Pancreas (tissue), 10 donors: Measurements from ENCODE around the gene KPNA1. TPM values are rescaled to one million over a fixed set of nuclear protein-coding genes. Genes with fewer than 3 reads are reported as not detected.

ENCODE experiments used
- ATAC-seq, 4 donors: fragments of 200-7000 bp; cut with Tn5 transposase; one replicate each; pipeline versions ENCODE4 v1.8.0 to v1.9.1; 2020; ENCODE audit warnings: mild to moderate bottlenecking in 4 of 4, moderate library complexity in 4 of 4
- DNase-seq, 6 donors: peaks; one replicate each; pipeline ENCODE4 v3.0.0-alpha.2; 2020
- FAIRE-seq: peaks from 2 replicates; lab custom pipeline; 2012; peaks lifted over from hg19 to GRCh38; lab: Jason Lieb, UNC
- H3K27ac ChIP-seq, 4 donors: fragments of 200-600 bp; sonication (generic); 1 replicate in 3 of 4; 2 replicates in 1 of 4; pipeline versions ENCODE4 v1.5.0 to v1.8.0; 2020
- H3K27me3 ChIP-seq, 4 donors: fragments of 200-600 bp; one replicate each; pipeline ENCODE4 v1.8.0; 2021
- H3K36me3 ChIP-seq, 3 donors: fragments of 200-600 bp; sonication (generic) in 1 of 3; one replicate each; pipeline versions ENCODE4 v1.5.0 to v1.8.0; 2020 to 2021
- H3K4me1 ChIP-seq, 3 donors: fragments of 200-600 bp; one replicate each; pipeline ENCODE4 v1.8.0; 2021
- H3K4me3 ChIP-seq, 4 donors: fragments of 200-600 bp; sonication (generic) in 2 of 4; one replicate each; pipeline versions ENCODE4 v1.5.0 to v1.8.0; 2020 to 2021
- H3K9me3 ChIP-seq, 4 donors: fragments of 200-600 bp; one replicate each; pipeline ENCODE4 v1.8.0; 2021
- CTCF ChIP-seq, 4 donors: fragments of 200-600 bp; sonication (generic) in 3 of 4; IDR thresholded peaks; one replicate each; pipeline versions ENCODE4 v1.5.0 to v1.8.0; 2021; ENCODE audit warnings: antibody characterized with exemption in 4 of 4
- WGBS, 2 donors: extraction: QIAGEN DNeasy Blood & Tissue Kit; methylation state at CpG; one replicate each; pipeline ENCODE4 v1.1.7; 2013; 5-methylcytosine and 5-hydroxymethylcytosine counted together
- intact Hi-C, 3 donors: fragments of 100-400 bp; cut with DNase I; formaldehyde crosslinking; loops; one replicate each; pipeline versions ENCODE4 v1.11.1 to v1.14.2; 2022
- polyA plus RNA-seq, 2 donors: library from polyadenylated mRNA; stranded (reverse); fragments of 200-250 nt; gene quantifications; one replicate each; pipeline ENCODE4 v1.2.3, GENCODE V29; 2013
- total RNA-seq, 6 donors: library from RNA; stranded (reverse); fragmentation: NEBNext Ultra II Directional in 4 of 6; extraction: Animal tissue kit (Norgen Biotek cat#: 25700) in 4 of 6; gene quantifications; one replicate each; pipeline versions ENCODE4 v1.2.1 to v1.2.4, GENCODE V29; 2021 to 2023
- donor health status: healthy with polysubstance abuse.
- donor health status: DM: no; HTN: no; CAD: no; lungs with moderate emphysema.
- donor health status: DM: no; HTN: no; CAD: no.
- donor health status: control.
- donor health status: control.
- donor health status: Bipolar disorder and iron deficiency.
- donor health status: DM: yes; HTN: yes; CAD: no.
- donor health status: DM: no; HTN: no; CAD: no.
- donor health status: DM: no; HTN: no; CAD: no.
- donor health status: DM: yes; HTN: yes; CAD: no.

Gene KPNA1
- total and polyA plus RNA-seq, 8 donors, result 5.7 to 35.1 (median 21.8) TPM

- H3K9me3 ChIP-seq, result no peaks in the 10 kb centered on the region
- H3K4me3 ChIP-seq, result no peak overlapping the region
- ATAC-seq (peak in 2 of 4 donors; percentile 29 to 61), DNase-seq (no peak), FAIRE-seq (no peak)
- intact Hi-C loops, result no loop called here
- H3K36me3 ChIP-seq, result peaks cover 0 to 43% (median 7%) of the 10 kb centered on the region in 3 donors
- H3K4me1 ChIP-seq, result peaks cover 0 to under 1% (median 0%) of the 10 kb centered on the region in 3 donors
- WGBS, 2 donors, result 86 to 90% methylated on average over 6 of the region's 6 CpGs
- H3K27ac ChIP-seq, result no peak overlapping the region
- no peak for TF ChIP-seq CTCF (IDR thresholded peaks at IDR 0.05)
- no peaks in the 10 kb centered on the region for H3K27me3 ChIP-seq
These were observed 40.7 kb upstream of the KPNA1 start for GRCh38 chr3:122555275-122556071.

- WGBS, 2 donors, result 58 to 61% methylated on average over 3 of the region's 3 CpGs
- DNase-seq (no peak), FAIRE-seq (no peak), ATAC-seq (no peak)
- intact Hi-C loops, result no loop called here
- Histone ChIP-seq H3K4me1 (no peaks in the 10 kb centered on the region), H3K9me3 (no peaks in the 10 kb centered on the region), H3K27me3 (no peaks in the 10 kb centered on the region), H3K27ac (no peak overlapping the region), H3K36me3 (peaks cover 0 to 47% (median 7%) of the 10 kb centered on the region in 3 donors), H3K4me3 (no peak overlapping the region)
- no peak for TF ChIP-seq CTCF (IDR thresholded peaks at IDR 0.05)
These were observed 38.4 kb upstream of the KPNA1 start for GRCh38 chr3:122553171-122553570.

GRCh38 chr3:122548619-122549018 lies 33.9 kb upstream of the KPNA1 start:
- no peak for TF ChIP-seq CTCF (IDR thresholded peaks at IDR 0.05)
- H3K9me3 ChIP-seq, result no peaks in the 10 kb centered on the region
- no peak overlapping the region for H3K27ac ChIP-seq
- DNase-seq, result no peak
- WGBS, 2 donors, result 97 to 100% methylated on average over 1 of the region's 1 CpG
- ATAC-seq, result no peak
- no peaks in the 10 kb centered on the region for H3K4me1 ChIP-seq
- FAIRE-seq, result no peak
- H3K36me3 ChIP-seq, result peaks cover 0 to 44% (median 4%) of the 10 kb centered on the region in 3 donors
- no peaks in the 10 kb centered on the region for H3K27me3 ChIP-seq
- intact Hi-C loops, result no loop called here
- H3K4me3 ChIP-seq, result no peak overlapping the region

GRCh38 chr3:122548076-122548475 lies 33.3 kb upstream of the KPNA1 start:
- H3K36me3 ChIP-seq, result peaks cover 0 to 44% (median 4%) of the 10 kb centered on the region in 3 donors
- no peak overlapping the region for H3K27ac ChIP-seq
- TF ChIP-seq CTCF (IDR thresholded peaks at IDR 0.05), result no peak
- FAIRE-seq (no peak), DNase-seq (no peak), ATAC-seq (no peak)
- intact Hi-C loops, result no loop called here
- no peaks in the 10 kb centered on the region for H3K27me3 ChIP-seq
- H3K4me1 ChIP-seq, result no peaks in the 10 kb centered on the region
- H3K4me3 ChIP-seq, result no peak overlapping the region
- WGBS, 2 donors, result 86 to 87% methylated on average over 3 of the region's 3 CpGs
- no peaks in the 10 kb centered on the region for H3K9me3 ChIP-seq

- WGBS, 2 donors, result 88 to 89% methylated on average over 5 of the region's 5 CpGs
- Histone ChIP-seq H3K9me3 (no peaks in the 10 kb centered on the region), H3K36me3 (peaks cover 0 to 31% (median 4%) of the 10 kb centered on the region in 3 donors), H3K27me3 (no peaks in the 10 kb centered on the region), H3K4me1 (no peaks in the 10 kb centered on the region), H3K27ac (no peak overlapping the region), H3K4me3 (no peak overlapping the region)
- no peak for DNase-seq
- intact Hi-C loops, result no loop called here
- ATAC-seq, result no peak
- TF ChIP-seq CTCF (IDR thresholded peaks at IDR 0.05), result no peak
- FAIRE-seq, result no peak
These were observed 31.4 kb upstream of the KPNA1 start for GRCh38 chr3:122546151-122546550.
